Activated T-helper 17 cell treated with anti-CD3 and anti-CD28 coated beads, Interleukin-2, amount 50 U/mL, for 72 hours (primary cell): ENCODE results near the gene KSR2. TPM values are rescaled to one million over a fixed set of nuclear protein-coding genes. Genes with fewer than 3 reads are reported as not detected.
A peak's percentile ranks its signal among the peaks of the same experiment; 100 is the strongest.

Experiments used
- ATAC-seq: fragments of 150-1000 bp; cut with Tn5 transposase; replicated peaks from 2 replicates; pipeline ENCODE4 v1.10.0; 2021; ENCODE audit warnings: mild to moderate bottlenecking, moderate library complexity
- H3K27ac Mint-ChIP-seq: one replicate; pipeline ENCODE4 v1.8.0; 2022; ENCODE audit warnings: mixed read lengths
- H3K27me3 Mint-ChIP-seq: one replicate; pipeline ENCODE4 v1.8.0; 2022; ENCODE audit warnings: mixed read lengths
- H3K36me3 Mint-ChIP-seq: one replicate; pipeline ENCODE4 v1.8.0; 2022; ENCODE audit warnings: low read depth, mild to moderate bottlenecking, mixed read lengths
- H3K4me1 Mint-ChIP-seq: one replicate; pipeline ENCODE4 v1.8.0; 2022; ENCODE audit warnings: mixed read lengths
- H3K4me3 Mint-ChIP-seq: one replicate; pipeline ENCODE4 v1.8.0; 2022; ENCODE audit warnings: mild to moderate bottlenecking, mixed read lengths
- H3K9me3 Mint-ChIP-seq: one replicate; pipeline ENCODE4 v1.8.0; 2022; ENCODE audit warnings: mixed read lengths
- total RNA-seq, 2 donors: library from RNA; stranded (reverse); gene quantifications; one replicate each; pipeline ENCODE4 v1.2.3, GENCODE V29; 2022

KSR2 gene
- total RNA-seq, 2 donors from 2014 or later: 0.06 to 0.93 TPM

- Mint-ChIP-seq H3K4me1 (no peaks in the 10 kb centered on the region), H3K4me3 (no peak overlapping the region), H3K36me3 (no peaks in the 10 kb centered on the region), H3K27me3 (peaks cover 5% of the 10 kb centered on the region), H3K9me3 (no peaks in the 10 kb centered on the region), H3K27ac (no peak overlapping the region)
- no peak for ATAC-seq
Measured at GRCh38 chr12:117985182-117985581, 16.4 kb upstream of the KSR2 start.

- no peaks in the 10 kb centered on the region for H3K36me3 Mint-ChIP-seq
- no peak overlapping the region for H3K4me3 Mint-ChIP-seq
- peak; percentile 29 for ATAC-seq
- no peaks in the 10 kb centered on the region for H3K9me3 Mint-ChIP-seq
- no peak overlapping the region for H3K27ac Mint-ChIP-seq
- H3K27me3 Mint-ChIP-seq: peaks cover 17% of the 10 kb centered on the region
- H3K4me1 Mint-ChIP-seq: no peaks in the 10 kb centered on the region
Measured at GRCh38 chr12:117981267-117981666, 12.5 kb upstream of the KSR2 start.

- no peak for ATAC-seq
- Mint-ChIP-seq H3K36me3 (no peaks in the 10 kb centered on the region), H3K4me1 (no peaks in the 10 kb centered on the region), H3K27me3 (peaks cover 19% of the 10 kb centered on the region), H3K9me3 (no peaks in the 10 kb centered on the region), H3K27ac (no peak overlapping the region), H3K4me3 (no peak overlapping the region)
Measured at GRCh38 chr12:117980616-117981015, 11.8 kb upstream of the KSR2 start.

GRCh38 chr12:117977373-117977772, 8.6 kb upstream of the KSR2 start:
- Mint-ChIP-seq H3K27me3 (peaks cover 27% of the 10 kb centered on the region), H3K36me3 (no peaks in the 10 kb centered on the region), H3K9me3 (no peaks in the 10 kb centered on the region), H3K4me3 (no peak overlapping the region), H3K4me1 (no peaks in the 10 kb centered on the region), H3K27ac (no peak overlapping the region)
- no peak for ATAC-seq

- H3K27me3 Mint-ChIP-seq: peaks cover 27% of the 10 kb centered on the region
- no peak overlapping the region for H3K4me3 Mint-ChIP-seq
- H3K9me3 Mint-ChIP-seq: no peaks in the 10 kb centered on the region
- no peak overlapping the region for H3K27ac Mint-ChIP-seq
- H3K4me1 Mint-ChIP-seq: no peaks in the 10 kb centered on the region
- ATAC-seq: no peak
- H3K36me3 Mint-ChIP-seq: no peaks in the 10 kb centered on the region
Measured at GRCh38 chr12:117975006-117975405, 6.2 kb upstream of the KSR2 start.

- H3K27me3 Mint-ChIP-seq: peaks cover 32% of the 10 kb centered on the region
Measured at GRCh38 chr12:117972301-117972700, 3.5 kb upstream of the KSR2 start.

GRCh38 chr12:117970334-117970733, 1.5 kb upstream of the KSR2 start:
- Mint-ChIP-seq H3K27me3 (peaks cover 45% of the 10 kb centered on the region), H3K4me1 (peaks cover 4% of the 10 kb centered on the region), H3K36me3 (no peaks in the 10 kb centered on the region), H3K9me3 (no peaks in the 10 kb centered on the region), H3K27ac (no peak overlapping the region), H3K4me3 (peak overlapping the region; percentile 88)
- ATAC-seq: no peak

More at GRCh38 chr12:117972301-117972700, 3.5 kb upstream of the KSR2 start:
- H3K4me1 Mint-ChIP-seq: no peaks in the 10 kb centered on the region
- H3K27ac Mint-ChIP-seq: no peak overlapping the region
- H3K4me3 Mint-ChIP-seq: no peak overlapping the region
- H3K9me3 Mint-ChIP-seq: no peaks in the 10 kb centered on the region
- no peaks in the 10 kb centered on the region for H3K36me3 Mint-ChIP-seq
- ATAC-seq: no peak

- peaks cover 4% of the 10 kb centered on the region for H3K4me1 Mint-ChIP-seq
- H3K27ac Mint-ChIP-seq: no peak overlapping the region
- H3K27me3 Mint-ChIP-seq: peaks cover 52% of the 10 kb centered on the region
- peak overlapping the region; percentile 88 for H3K4me3 Mint-ChIP-seq
- no peaks in the 10 kb centered on the region for H3K36me3 Mint-ChIP-seq
- H3K9me3 Mint-ChIP-seq: no peaks in the 10 kb centered on the region
- peak; percentile 8 for ATAC-seq
Measured at GRCh38 chr12:117968151-117968789, 520 bp downstream of the KSR2 start.

GRCh38 chr12:117967512-117967911, 1.3 kb downstream of the KSR2 start:
- no peak overlapping the region for H3K27ac Mint-ChIP-seq
- H3K27me3 Mint-ChIP-seq: peaks cover 48% of the 10 kb centered on the region
- ATAC-seq: no peak
- H3K9me3 Mint-ChIP-seq: no peaks in the 10 kb centered on the region
- peaks cover 4% of the 10 kb centered on the region for H3K4me1 Mint-ChIP-seq
- H3K36me3 Mint-ChIP-seq: no peaks in the 10 kb centered on the region
- H3K4me3 Mint-ChIP-seq: peak overlapping the region; percentile 88

- Mint-ChIP-seq H3K27ac (no peak overlapping the region), H3K4me1 (peaks cover 4% of the 10 kb centered on the region), H3K9me3 (no peaks in the 10 kb centered on the region), H3K4me3 (peak overlapping the region; percentile 88), H3K36me3 (no peaks in the 10 kb centered on the region), H3K27me3 (peaks cover 48% of the 10 kb centered on the region)
- no peak for ATAC-seq
Measured at GRCh38 chr12:117967043-117967442, 1.7 kb downstream of the KSR2 start.

GRCh38 chr12:117966511-117966910, 2.3 kb downstream of the KSR2 start:
- Mint-ChIP-seq H3K27ac (no peak overlapping the region), H3K36me3 (no peaks in the 10 kb centered on the region)

GRCh38 chr12:117963836-117964235, 5.0 kb downstream of the KSR2 start:
- no peak for ATAC-seq
- Mint-ChIP-seq H3K4me3 (no peak overlapping the region), H3K27me3 (peaks cover 47% of the 10 kb centered on the region), H3K9me3 (no peaks in the 10 kb centered on the region), H3K36me3 (no peaks in the 10 kb centered on the region), H3K27ac (no peak overlapping the region), H3K4me1 (peaks cover 4% of the 10 kb centered on the region)

More at GRCh38 chr12:117966511-117966910, 2.3 kb downstream of the KSR2 start:
- peaks cover 4% of the 10 kb centered on the region for H3K4me1 Mint-ChIP-seq
- peaks cover 48% of the 10 kb centered on the region for H3K27me3 Mint-ChIP-seq
- H3K9me3 Mint-ChIP-seq: no peaks in the 10 kb centered on the region
- ATAC-seq: no peak
- peak overlapping the region; percentile 3 for H3K4me3 Mint-ChIP-seq

GRCh38 chr12:117936722-117937484, 31.9 kb downstream of the KSR2 start:
- H3K27ac Mint-ChIP-seq: no peak overlapping the region
- no peak overlapping the region for H3K4me3 Mint-ChIP-seq
- peaks cover 9% of the 10 kb centered on the region for H3K27me3 Mint-ChIP-seq
- H3K9me3 Mint-ChIP-seq: no peaks in the 10 kb centered on the region
- no peaks in the 10 kb centered on the region for H3K4me1 Mint-ChIP-seq
- no peaks in the 10 kb centered on the region for H3K36me3 Mint-ChIP-seq
- no peak for ATAC-seq

GRCh38 chr12:117933545-117933944, 35.2 kb downstream of the KSR2 start:
- H3K4me3 Mint-ChIP-seq: no peak overlapping the region
- no peaks in the 10 kb centered on the region for H3K9me3 Mint-ChIP-seq
- no peak overlapping the region for H3K27ac Mint-ChIP-seq
- no peak for ATAC-seq
- peaks cover 3% of the 10 kb centered on the region for H3K27me3 Mint-ChIP-seq
- no peaks in the 10 kb centered on the region for H3K4me1 Mint-ChIP-seq
- no peaks in the 10 kb centered on the region for H3K36me3 Mint-ChIP-seq

GRCh38 chr12:117926391-117926899, 42.3 kb downstream of the KSR2 start:
- no peaks in the 10 kb centered on the region for H3K9me3 Mint-ChIP-seq
- H3K27ac Mint-ChIP-seq: no peak overlapping the region
- no peaks in the 10 kb centered on the region for H3K36me3 Mint-ChIP-seq
- H3K27me3 Mint-ChIP-seq: peaks cover 9% of the 10 kb centered on the region
- ATAC-seq: no peak
- H3K4me1 Mint-ChIP-seq: no peaks in the 10 kb centered on the region
- no peak overlapping the region for H3K4me3 Mint-ChIP-seq
